T-helper 9 cell (primary cell): ENCODE measurements around the gene ZNF304.
A peak's percentile ranks its signal among the peaks of the same experiment; 100 is the strongest.
"Not testable (repeated sequence)": the region's sequence is repeated elsewhere in the genome, so short reads cannot be mapped to it uniquely, and the experiment has no call there.

Source experiments
- DNase-seq: peaks from one replicate; pipeline ENCODE4 v3.0.0-alpha.2; 2020

ZNF304 gene

GRCh38 chr19:57362997-57363687, 12.1 kb downstream of the ZNF304 start, which contains the start of the genes TRAPPC2B and ZNF547:
Gene TRAPPC2B (plus strand): TSS chr19:57363551. CDS start chr19:57364834, 1,283 bp downstream.
Gene ZNF547 (plus strand): TSS chr19:57363551. CDS start chr19:57368556, 5,005 bp downstream.
- DNase-seq = peak; percentile 95

- DNase-seq = no peak
Observed at GRCh38 chr19:57363688-57364181, 12.7 kb downstream of the ZNF304 start.

GRCh38 chr19:57366776-57367175, 15.7 kb downstream of the ZNF304 start:
- no peak for DNase-seq

GRCh38 chr19:57374179-57374578, 23.1 kb downstream of the ZNF304 start:
- no peak for DNase-seq

- DNase-seq = not testable (repeated sequence)
Observed at GRCh38 chr19:57374647-57375046, 23.6 kb downstream of the ZNF304 start.

GRCh38 chr19:57376151-57376550, 25.1 kb downstream of the ZNF304 start:
- DNase-seq = no peak

GRCh38 chr19:57377498-57378146, 26.6 kb downstream of the ZNF304 start:
- DNase-seq = no peak

GRCh38 chr19:57380923-57381322, 29.9 kb downstream of the ZNF304 start:
- no peak for DNase-seq

GRCh38 chr19:57382806-57383488, 31.9 kb downstream of the ZNF304 start:
- no peak for DNase-seq

GRCh38 chr19:57389194-57389729, 38.2 kb downstream of the ZNF304 start:
- DNase-seq = no peak

GRCh38 chr19:57389730-57390598, 38.9 kb downstream of the ZNF304 start, which contains the start of gene ZNF548:
Gene ZNF548 (plus strand): TSS chr19:57389854. CDS start chr19:57390100, 246 bp downstream.
- DNase-seq = peak; percentile 95

- no peak for DNase-seq
Observed at GRCh38 chr19:57395710-57396109, 44.6 kb downstream of the ZNF304 start.

GRCh38 chr19:57398868-57399267, 47.8 kb downstream of the ZNF304 start:
- no peak for DNase-seq

- DNase-seq = no peak
Observed at GRCh38 chr19:57403737-57404563, 52.9 kb downstream of the ZNF304 start.

- peak; percentile 54 for DNase-seq
Observed at GRCh38 chr19:57406516-57407123, 55.5 kb downstream of the ZNF304 start.
